ENCODE data around the gene DNMT1. TPM values are rescaled to one million over a fixed set of nuclear protein-coding genes. Genes with fewer than 3 reads are reported as not detected.

Gene DNMT1
- total RNA-seq, 4 donors from 2014 or later = 29.5 to 80.6 (median 48.4) TPM

DNA sequence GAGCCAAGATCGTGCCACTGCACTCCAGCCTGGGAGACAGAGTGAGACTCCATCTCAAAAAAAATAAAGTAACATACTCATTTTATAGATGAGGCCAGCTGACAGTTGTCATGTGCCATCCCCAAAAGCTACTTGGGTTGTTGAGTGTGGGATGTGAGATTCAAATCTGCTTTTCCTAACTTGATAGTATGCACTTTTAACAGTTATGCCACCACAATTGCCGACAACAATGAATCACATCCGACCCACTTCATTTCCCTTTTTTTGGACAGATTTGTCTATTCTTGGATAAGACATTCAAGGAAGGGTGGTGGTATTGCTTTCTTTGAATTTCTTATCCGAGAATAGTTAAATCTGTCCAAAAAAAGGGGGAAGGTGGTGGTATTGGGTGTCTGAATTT, 16.3 kb upstream of the DNMT1 start:
- TF ChIP-seq POLR2A (IDR thresholded peaks at IDR 0.05) = no peak
- TF ChIP-seq, protein P1, sequence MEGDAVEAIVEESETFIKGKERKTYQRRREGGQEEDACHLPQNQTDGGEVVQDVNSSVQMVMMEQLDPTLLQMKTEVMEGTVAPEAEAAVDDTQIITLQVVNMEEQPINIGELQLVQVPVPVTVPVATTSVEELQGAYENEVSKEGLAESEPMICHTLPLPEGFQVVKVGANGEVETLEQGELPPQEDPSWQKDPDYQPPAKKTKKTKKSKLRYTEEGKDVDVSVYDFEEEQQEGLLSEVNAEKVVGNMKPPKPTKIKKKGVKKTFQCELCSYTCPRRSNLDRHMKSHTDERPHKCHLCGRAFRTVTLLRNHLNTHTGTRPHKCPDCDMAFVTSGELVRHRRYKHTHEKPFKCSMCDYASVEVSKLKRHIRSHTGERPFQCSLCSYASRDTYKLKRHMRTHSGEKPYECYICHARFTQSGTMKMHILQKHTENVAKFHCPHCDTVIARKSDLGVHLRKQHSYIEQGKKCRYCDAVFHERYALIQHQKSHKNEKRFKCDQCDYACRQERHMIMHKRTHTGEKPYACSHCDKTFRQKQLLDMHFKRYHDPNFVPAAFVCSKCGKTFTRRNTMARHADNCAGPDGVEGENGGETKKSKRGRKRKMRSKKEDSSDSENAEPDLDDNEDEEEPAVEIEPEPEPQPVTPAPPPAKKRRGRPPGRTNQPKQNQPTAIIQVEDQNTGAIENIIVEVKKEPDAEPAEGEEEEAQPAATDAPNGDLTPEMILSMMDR (IDR thresholded peaks at IDR 0.05) = no peak
- no peak overlapping the region for H3K27ac ChIP-seq
- no peak for DNase-seq
- H3K4me3 ChIP-seq = no peak overlapping the region
- H3K9me3 ChIP-seq = no peaks in the 10 kb centered on the region
- H3K27me3 ChIP-seq = no peaks in the 10 kb centered on the region
- intact Hi-C loops (cut with DNase I) = no loop called here
- H3K4me1 ChIP-seq = no peaks in the 10 kb centered on the region
- 81 to 88% methylated on average over 4 of the region's 4 CpGs for WGBS, 2 donors
- H3K36me3 ChIP-seq = no peaks in the 10 kb centered on the region

DNA sequence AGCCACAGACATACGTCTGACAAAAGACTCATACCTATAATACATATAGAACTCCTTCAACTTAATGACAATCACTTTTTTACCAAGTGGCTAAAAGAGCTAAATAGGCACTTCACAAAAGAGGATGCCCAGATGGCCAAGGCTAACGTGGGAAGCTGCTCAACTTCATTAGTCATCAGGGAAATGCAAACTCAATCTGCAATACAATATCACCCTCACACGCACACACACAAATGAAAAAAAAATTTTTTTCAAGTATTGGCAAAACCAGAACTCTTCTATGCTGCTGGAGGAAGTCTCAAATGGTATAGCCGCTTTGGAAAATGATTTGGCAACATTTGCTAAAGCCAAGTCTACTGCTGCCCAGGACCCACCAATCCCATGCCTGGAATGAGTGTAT, 14.6 kb upstream of the DNMT1 start:
- intact Hi-C loops (cut with DNase I) = no loop called here
- WGBS, 2 donors = 30 to 32% methylated on average over 4 of the region's 4 CpGs
- no peak for DNase-seq

DNA sequence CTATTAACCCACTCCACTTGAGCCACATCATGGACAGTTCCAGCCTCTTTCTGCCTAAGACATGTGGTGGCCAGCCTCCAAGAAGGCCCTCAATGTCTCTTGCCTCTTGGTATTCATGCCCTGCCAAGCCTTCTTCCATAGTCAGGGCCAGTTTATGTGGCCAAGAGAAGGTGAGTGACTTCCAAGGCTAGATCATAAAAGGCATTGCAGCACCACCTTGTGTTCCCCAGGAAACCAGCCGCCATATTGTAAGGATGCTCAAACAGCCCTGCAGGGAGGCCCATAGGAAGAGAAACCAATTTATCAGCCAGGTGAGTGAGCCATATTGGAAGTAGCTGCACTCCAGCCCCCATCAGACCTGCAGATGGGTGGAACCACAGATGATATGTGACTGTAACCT, 12.3 kb upstream of the DNMT1 start:
- Histone ChIP-seq H3K27me3 (no peaks in the 10 kb centered on the region), H3K4me1 (no peaks in the 10 kb centered on the region), H3K36me3 (no peaks in the 10 kb centered on the region), H3K4me3 (no peak overlapping the region), H3K9me3 (no peaks in the 10 kb centered on the region), H3K27ac (no peak overlapping the region)
- 100% methylated on average over 1 of the region's 1 CpG for WGBS, 2 donors
- TF ChIP-seq, protein P1 (IDR thresholded peaks at IDR 0.05) = no peak
- TF ChIP-seq POLR2A (IDR thresholded peaks at IDR 0.05) = no peak
- DNase-seq = no peak
- intact Hi-C loops (cut with DNase I) = no loop called here

More for the DNA sequence above, 14.6 kb upstream of the DNMT1 start:
- H3K27me3 ChIP-seq = no peaks in the 10 kb centered on the region
- no peaks in the 10 kb centered on the region for H3K36me3 ChIP-seq
- no peak for TF ChIP-seq POLR2A (IDR thresholded peaks at IDR 0.05)
- TF ChIP-seq, protein P1 (IDR thresholded peaks at IDR 0.05) = no peak
- H3K9me3 ChIP-seq = no peaks in the 10 kb centered on the region
- no peak overlapping the region for H3K4me3 ChIP-seq
- H3K4me1 ChIP-seq = no peaks in the 10 kb centered on the region
- H3K27ac ChIP-seq = no peak overlapping the region

DNA sequence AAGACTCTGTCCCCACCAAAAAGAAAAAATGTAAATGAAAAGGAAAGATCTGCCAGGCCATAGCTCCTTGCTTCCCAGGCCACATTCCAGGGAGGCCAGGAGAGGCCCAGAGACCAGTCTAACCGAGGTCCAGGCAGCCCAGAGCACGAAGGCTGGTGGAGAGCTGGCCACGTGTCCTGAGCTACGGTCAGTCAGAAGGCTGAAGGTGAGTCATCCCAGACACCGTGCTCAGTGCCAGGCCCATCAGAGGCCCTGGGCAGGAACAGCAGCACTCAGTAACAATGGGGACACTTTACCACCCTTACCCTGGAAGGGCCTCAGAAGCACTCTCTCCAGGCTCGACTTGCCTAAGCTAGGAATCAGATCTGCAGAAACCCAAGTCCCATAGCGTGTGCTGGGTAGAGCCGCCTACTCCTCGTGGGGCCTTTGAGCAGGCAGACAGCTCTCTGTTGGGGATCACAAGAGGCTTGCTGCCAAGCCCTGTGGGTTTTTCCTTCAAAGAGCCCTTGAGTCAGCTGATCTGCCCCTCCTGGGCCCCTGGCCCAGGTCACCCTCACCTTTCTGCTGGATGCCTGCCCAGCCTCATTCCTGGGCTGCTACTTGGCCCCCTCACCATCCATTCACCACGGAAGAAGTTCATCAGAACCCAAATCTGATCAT, 11.6 kb upstream of the DNMT1 start:
- no peaks in the 10 kb centered on the region for H3K4me1 ChIP-seq
- TF ChIP-seq, protein P1 (IDR thresholded peaks at IDR 0.05) = no peak
- no peak for TF ChIP-seq POLR2A (IDR thresholded peaks at IDR 0.05)
- H3K36me3 ChIP-seq = no peaks in the 10 kb centered on the region
- no peak for DNase-seq
- no peak overlapping the region for H3K27ac ChIP-seq
- 67 to 68% methylated on average over 1 to 5 of the region's 10 CpGs for whole genome bisulfite sequencing, 2 donors
- no peak overlapping the region for H3K4me3 ChIP-seq
- intact Hi-C loops (cut with DNase I) = no loop called here
- no peaks in the 10 kb centered on the region for H3K9me3 ChIP-seq
- H3K27me3 ChIP-seq = no peaks in the 10 kb centered on the region

DNA sequence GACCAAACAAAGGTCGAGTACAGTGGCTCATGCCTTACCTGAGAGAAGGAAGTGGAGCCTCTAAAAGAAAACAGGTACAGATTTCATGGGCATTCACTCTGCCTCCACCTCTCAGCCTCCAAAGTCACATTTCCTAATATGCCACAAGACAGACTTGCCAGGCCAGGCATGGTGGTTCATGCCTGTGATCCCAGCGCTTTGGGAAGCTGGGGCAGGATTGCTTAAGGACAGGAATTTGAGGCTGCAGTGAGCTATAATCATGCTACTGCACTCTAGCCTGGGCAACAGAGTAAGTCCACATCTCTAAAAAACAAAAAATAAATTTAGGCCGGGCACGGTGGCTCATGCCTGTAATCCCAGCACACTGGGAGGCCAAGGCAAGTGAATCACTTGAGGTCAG, 10.9 kb upstream of the DNMT1 start:
- TF ChIP-seq POLR2A (IDR thresholded peaks at IDR 0.05) = no peak
- TF ChIP-seq, protein P1 (IDR thresholded peaks at IDR 0.05) = no peak

More for the DNA sequence above, 10.9 kb upstream of the DNMT1 start:
- Histone ChIP-seq H3K9me3 (no peaks in the 10 kb centered on the region), H3K27ac (no peak overlapping the region), H3K36me3 (no peaks in the 10 kb centered on the region), H3K27me3 (no peaks in the 10 kb centered on the region), H3K4me3 (no peak overlapping the region), H3K4me1 (no peaks in the 10 kb centered on the region)
- WGBS, 2 donors = 85% methylated on average over 2 to 3 of the region's 4 CpGs
- intact Hi-C loops (cut with DNase I) = no loop called here
- DNase-seq = no peak

Measured in esophagus squamous epithelium (tissue), 5 donors.